ENCODE results near the gene PDX1.

DNA sequence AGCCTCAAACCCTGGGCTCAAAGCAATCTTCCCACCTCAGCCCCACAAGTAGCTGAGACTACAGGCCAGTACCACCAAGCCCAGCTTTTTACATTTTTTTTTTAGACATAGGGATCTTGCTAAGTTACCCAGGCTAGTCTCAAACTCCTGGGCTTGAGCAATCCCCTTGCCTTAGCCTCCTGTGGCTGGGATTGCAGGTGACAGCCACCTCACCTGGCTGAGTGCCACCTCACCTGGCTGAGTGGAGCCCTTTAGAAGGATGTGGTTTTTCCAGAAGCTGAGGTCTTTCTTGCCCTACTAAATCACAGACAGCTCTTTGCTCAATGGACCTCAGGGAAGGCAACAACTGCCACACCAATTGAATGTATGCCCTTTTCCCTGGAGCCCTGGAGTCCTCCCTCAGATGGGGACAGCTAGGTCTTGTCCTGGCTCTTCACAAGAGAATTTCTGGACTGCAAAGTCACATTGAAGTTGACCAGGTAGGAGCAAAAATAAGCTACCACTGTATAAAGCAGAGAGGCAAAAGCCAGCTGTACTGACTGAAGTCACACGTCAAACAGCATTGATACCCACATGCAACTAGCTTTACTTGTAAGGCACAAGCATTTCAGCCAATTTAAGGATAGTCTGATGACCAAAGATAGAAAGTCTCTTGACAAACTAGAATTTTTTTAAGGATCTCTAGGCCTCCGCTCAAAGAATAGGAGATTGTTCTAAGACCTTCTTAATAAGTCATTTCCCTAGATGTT lies 14.0 kb downstream of the PDX1 start:
- TF ChIP-seq, protein P1, sequence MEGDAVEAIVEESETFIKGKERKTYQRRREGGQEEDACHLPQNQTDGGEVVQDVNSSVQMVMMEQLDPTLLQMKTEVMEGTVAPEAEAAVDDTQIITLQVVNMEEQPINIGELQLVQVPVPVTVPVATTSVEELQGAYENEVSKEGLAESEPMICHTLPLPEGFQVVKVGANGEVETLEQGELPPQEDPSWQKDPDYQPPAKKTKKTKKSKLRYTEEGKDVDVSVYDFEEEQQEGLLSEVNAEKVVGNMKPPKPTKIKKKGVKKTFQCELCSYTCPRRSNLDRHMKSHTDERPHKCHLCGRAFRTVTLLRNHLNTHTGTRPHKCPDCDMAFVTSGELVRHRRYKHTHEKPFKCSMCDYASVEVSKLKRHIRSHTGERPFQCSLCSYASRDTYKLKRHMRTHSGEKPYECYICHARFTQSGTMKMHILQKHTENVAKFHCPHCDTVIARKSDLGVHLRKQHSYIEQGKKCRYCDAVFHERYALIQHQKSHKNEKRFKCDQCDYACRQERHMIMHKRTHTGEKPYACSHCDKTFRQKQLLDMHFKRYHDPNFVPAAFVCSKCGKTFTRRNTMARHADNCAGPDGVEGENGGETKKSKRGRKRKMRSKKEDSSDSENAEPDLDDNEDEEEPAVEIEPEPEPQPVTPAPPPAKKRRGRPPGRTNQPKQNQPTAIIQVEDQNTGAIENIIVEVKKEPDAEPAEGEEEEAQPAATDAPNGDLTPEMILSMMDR (IDR thresholded peaks at IDR 0.05), result no peak
- TF ChIP-seq POLR2A (IDR thresholded peaks at IDR 0.05), result no peak
